WTC11 (cell line): ENCODE measurements around the gene ALK. TPM values are rescaled to one million over a fixed set of nuclear protein-coding genes. Genes with fewer than 3 reads are reported as not detected.

Source experiments
- ATAC-seq: fragments of 200-7000 bp; cut with Tn5 transposase; 2 replicates; pipeline ENCODE4 v1.10.0; 2021; ENCODE audit warnings: mild to moderate bottlenecking, moderate library complexity
- CTCF ChIA-PET: fragments of 300-600 bp; sonication (Branson Sonifier 250); formaldehyde crosslinking; loops from one replicate; lab custom pipeline; 2021; ENCODE audit warnings: antibody characterized with exemption; lab: Charles Lee
- POLR2A ChIA-PET: fragments of 350-600 bp; sonication (Branson Sonifier 250); formaldehyde crosslinking; loops from one replicate; lab custom pipeline; 2021; ENCODE audit warnings: antibody characterized with exemption; lab: Charles Lee
- DNase-seq: peaks from one replicate; pipeline ENCODE4 v3.0.0; 2021; ENCODE audit warnings: low spot score
- H3K27ac Mint-ChIP-seq: 2 replicates; pipeline ENCODE4 v1.8.0; 2021; ENCODE audit warnings: mixed read lengths
- H3K27me3 Mint-ChIP-seq: 2 replicates; pipeline ENCODE4 v1.8.0; 2021; ENCODE audit warnings: low read depth, mild to moderate bottlenecking, moderate library complexity, mixed read lengths
- H3K36me3 Mint-ChIP-seq: 2 replicates; pipeline ENCODE4 v1.8.0; 2021; ENCODE audit warnings: mixed read lengths
- H3K4me1 Mint-ChIP-seq: 2 replicates; pipeline ENCODE4 v1.8.0; 2022; ENCODE audit warnings: mixed read lengths
- H3K4me3 Mint-ChIP-seq: 2 replicates; pipeline ENCODE4 v1.8.0; 2021; ENCODE audit warnings: mild to moderate bottlenecking, moderate library complexity, mixed read lengths
- H3K9me3 Mint-ChIP-seq: 2 replicates; pipeline ENCODE4 v1.8.0; 2021; ENCODE audit warnings: mixed read lengths
- ATF1 ChIP-seq: sonication (generic); formaldehyde crosslinking; IDR thresholded peaks from 2 replicates; pipeline ENCODE4 v1.8.1; 2023; ENCODE audit warnings: mild to moderate bottlenecking, moderate library complexity, missing genetic modification reagents
- CREM ChIP-seq: sonication (generic); formaldehyde crosslinking; IDR thresholded peaks from 2 replicates; pipeline ENCODE4 v1.8.1; 2022; ENCODE audit warnings: mild to moderate bottlenecking, missing genetic modification reagents, moderate library complexity
- FOXK1 ChIP-seq: sonication (generic); formaldehyde crosslinking; IDR thresholded peaks from 2 replicates; pipeline ENCODE4 v1.8.0; 2022; ENCODE audit warnings: mild to moderate bottlenecking, moderate library complexity, missing genetic modification reagents
- IRF2 ChIP-seq: sonication (generic); formaldehyde crosslinking; IDR thresholded peaks from 2 replicates; pipeline ENCODE4 v1.8.0; 2022; ENCODE audit warnings: low read depth, missing genetic modification reagents, borderline replicate concordance
- KAT7 ChIP-seq: sonication (generic); formaldehyde crosslinking; IDR thresholded peaks from 2 replicates; pipeline ENCODE4 v1.8.1; 2023; ENCODE audit warnings: missing genetic modification reagents, mild to moderate bottlenecking, borderline replicate concordance
- TEAD1 ChIP-seq: sonication (generic); formaldehyde crosslinking; IDR thresholded peaks from 2 replicates; pipeline ENCODE4 v1.8.0; 2022; ENCODE audit warnings: mild to moderate bottlenecking, missing genetic modification reagents
- TEAD4 ChIP-seq: sonication (generic); formaldehyde crosslinking; IDR thresholded peaks from 2 replicates; pipeline ENCODE4 v1.8.0; 2022; ENCODE audit warnings: mild to moderate bottlenecking, missing genetic modification reagents
- ZNF232 ChIP-seq: sonication (generic); formaldehyde crosslinking; IDR thresholded peaks from 2 replicates; pipeline ENCODE4 v1.8.0; 2022; ENCODE audit warnings: mild to moderate bottlenecking, missing genetic modification reagents
- ZNF317 ChIP-seq: sonication (generic); formaldehyde crosslinking; IDR thresholded peaks from 2 replicates; pipeline ENCODE4 v1.8.1; 2023; ENCODE audit warnings: low read depth, mild to moderate bottlenecking, moderate library complexity, missing genetic modification reagents, borderline replicate concordance
- ZNF416 ChIP-seq: fragments of 250-450 bp; sonication (Bioruptor Pico); IDR thresholded peaks from 2 replicates; pipeline ENCODE4 v1.9.0; 2021; ENCODE audit warnings: mild to moderate bottlenecking, inconsistent platforms
- total RNA-seq: library from RNA; stranded (reverse); gene quantifications from 3 replicates; pipeline ENCODE4 v1.2.3, GENCODE V29; 2021
- TF ChIP-seq, protein P1 (sequence below): sonication (generic); formaldehyde crosslinking; IDR thresholded peaks from 2 replicates; pipeline ENCODE4 v1.8.0; 2023; ENCODE audit warnings: missing genetic modification reagents, mild to moderate bottlenecking, borderline replicate concordance
- TF ChIP-seq, protein P2 (sequence below): fragments of 250-450 bp; sonication (Bioruptor Pico); IDR thresholded peaks from 2 replicates; pipeline ENCODE4 v1.9.0; 2021; ENCODE audit warnings: mild to moderate bottlenecking
- TF ChIP-seq, protein P3 (sequence below): sonication (generic); formaldehyde crosslinking; IDR thresholded peaks from 2 replicates; pipeline ENCODE4 v1.8.0; 2022; ENCODE audit warnings: mild to moderate bottlenecking, missing genetic modification reagents
- TF ChIP-seq, protein P4 (sequence below): sonication (generic); formaldehyde crosslinking; IDR thresholded peaks from 2 replicates; pipeline ENCODE4 v1.8.1; 2023; ENCODE audit warnings: mild to moderate bottlenecking, missing genetic modification reagents, moderate library complexity
- TF ChIP-seq, protein P5 (sequence below): fragments of 250-450 bp; sonication (Bioruptor Pico); conservative IDR thresholded peaks from 2 replicates; pipeline ENCODE4 v1.9.0; 2021; ENCODE audit warnings: mild to moderate bottlenecking
- TF ChIP-seq, protein P6 (sequence below): sonication (generic); formaldehyde crosslinking; IDR thresholded peaks from 2 replicates; pipeline ENCODE4 v1.8.1; 2023; ENCODE audit warnings: mild to moderate bottlenecking, missing genetic modification reagents

Gene ALK
- total RNA-seq, 1 experiment from 2014 or later, result not detected

DNA sequence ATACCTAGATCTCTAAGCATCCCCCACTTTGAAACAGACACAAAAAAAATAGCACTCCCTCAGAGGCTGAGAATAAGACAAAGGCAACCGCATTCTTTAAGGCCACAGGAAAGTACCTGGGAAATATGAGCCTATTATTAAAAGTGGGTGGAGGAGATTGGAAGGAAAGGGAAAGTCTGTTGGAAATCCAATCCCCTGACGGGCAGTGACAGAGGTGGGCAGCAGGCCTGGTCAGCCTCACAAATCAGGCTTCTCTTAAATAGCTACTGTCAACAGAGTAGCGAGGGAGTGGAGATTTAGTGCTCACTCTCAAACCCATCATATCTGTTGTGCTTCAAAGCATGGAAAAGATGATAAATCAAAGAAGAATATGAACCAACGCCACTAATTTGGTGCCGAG lies 324.4 kb downstream of the ALK start:
- CTCF ChIA-PET, result no interaction called here
- TF ChIP-seq, protein P1, sequence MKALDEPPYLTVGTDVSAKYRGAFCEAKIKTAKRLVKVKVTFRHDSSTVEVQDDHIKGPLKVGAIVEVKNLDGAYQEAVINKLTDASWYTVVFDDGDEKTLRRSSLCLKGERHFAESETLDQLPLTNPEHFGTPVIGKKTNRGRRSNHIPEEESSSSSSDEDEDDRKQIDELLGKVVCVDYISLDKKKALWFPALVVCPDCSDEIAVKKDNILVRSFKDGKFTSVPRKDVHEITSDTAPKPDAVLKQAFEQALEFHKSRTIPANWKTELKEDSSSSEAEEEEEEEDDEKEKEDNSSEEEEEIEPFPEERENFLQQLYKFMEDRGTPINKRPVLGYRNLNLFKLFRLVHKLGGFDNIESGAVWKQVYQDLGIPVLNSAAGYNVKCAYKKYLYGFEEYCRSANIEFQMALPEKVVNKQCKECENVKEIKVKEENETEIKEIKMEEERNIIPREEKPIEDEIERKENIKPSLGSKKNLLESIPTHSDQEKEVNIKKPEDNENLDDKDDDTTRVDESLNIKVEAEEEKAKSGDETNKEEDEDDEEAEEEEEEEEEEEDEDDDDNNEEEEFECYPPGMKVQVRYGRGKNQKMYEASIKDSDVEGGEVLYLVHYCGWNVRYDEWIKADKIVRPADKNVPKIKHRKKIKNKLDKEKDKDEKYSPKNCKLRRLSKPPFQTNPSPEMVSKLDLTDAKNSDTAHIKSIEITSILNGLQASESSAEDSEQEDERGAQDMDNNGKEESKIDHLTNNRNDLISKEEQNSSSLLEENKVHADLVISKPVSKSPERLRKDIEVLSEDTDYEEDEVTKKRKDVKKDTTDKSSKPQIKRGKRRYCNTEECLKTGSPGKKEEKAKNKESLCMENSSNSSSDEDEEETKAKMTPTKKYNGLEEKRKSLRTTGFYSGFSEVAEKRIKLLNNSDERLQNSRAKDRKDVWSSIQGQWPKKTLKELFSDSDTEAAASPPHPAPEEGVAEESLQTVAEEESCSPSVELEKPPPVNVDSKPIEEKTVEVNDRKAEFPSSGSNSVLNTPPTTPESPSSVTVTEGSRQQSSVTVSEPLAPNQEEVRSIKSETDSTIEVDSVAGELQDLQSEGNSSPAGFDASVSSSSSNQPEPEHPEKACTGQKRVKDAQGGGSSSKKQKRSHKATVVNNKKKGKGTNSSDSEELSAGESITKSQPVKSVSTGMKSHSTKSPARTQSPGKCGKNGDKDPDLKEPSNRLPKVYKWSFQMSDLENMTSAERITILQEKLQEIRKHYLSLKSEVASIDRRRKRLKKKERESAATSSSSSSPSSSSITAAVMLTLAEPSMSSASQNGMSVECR (CRISPR knock-in tag), result no peak
- TF ChIP-seq ZNF317 (CRISPR knock-in tag) (no peak), FOXK1 (CRISPR knock-in tag) (no peak), CREM (CRISPR knock-in tag) (no peak), KAT7 (CRISPR knock-in tag) (no peak), ATF1 (CRISPR knock-in tag) (no peak), ZNF416 (CRISPR knock-in tag) (no peak), ZNF232 (CRISPR knock-in tag) (no peak), TEAD1 (CRISPR knock-in tag) (no peak), IRF2 (CRISPR knock-in tag) (no peak), TEAD4 (CRISPR knock-in tag) (no peak)
- TF ChIP-seq, protein P2, sequence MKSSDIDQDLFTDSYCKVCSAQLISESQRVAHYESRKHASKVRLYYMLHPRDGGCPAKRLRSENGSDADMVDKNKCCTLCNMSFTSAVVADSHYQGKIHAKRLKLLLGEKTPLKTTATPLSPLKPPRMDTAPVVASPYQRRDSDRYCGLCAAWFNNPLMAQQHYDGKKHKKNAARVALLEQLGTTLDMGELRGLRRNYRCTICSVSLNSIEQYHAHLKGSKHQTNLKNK, result no peak
- TF ChIP-seq, protein P3, sequence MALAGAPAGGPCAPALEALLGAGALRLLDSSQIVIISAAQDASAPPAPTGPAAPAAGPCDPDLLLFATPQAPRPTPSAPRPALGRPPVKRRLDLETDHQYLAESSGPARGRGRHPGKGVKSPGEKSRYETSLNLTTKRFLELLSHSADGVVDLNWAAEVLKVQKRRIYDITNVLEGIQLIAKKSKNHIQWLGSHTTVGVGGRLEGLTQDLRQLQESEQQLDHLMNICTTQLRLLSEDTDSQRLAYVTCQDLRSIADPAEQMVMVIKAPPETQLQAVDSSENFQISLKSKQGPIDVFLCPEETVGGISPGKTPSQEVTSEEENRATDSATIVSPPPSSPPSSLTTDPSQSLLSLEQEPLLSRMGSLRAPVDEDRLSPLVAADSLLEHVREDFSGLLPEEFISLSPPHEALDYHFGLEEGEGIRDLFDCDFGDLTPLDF, result no peak
- TF ChIP-seq, protein P4, sequence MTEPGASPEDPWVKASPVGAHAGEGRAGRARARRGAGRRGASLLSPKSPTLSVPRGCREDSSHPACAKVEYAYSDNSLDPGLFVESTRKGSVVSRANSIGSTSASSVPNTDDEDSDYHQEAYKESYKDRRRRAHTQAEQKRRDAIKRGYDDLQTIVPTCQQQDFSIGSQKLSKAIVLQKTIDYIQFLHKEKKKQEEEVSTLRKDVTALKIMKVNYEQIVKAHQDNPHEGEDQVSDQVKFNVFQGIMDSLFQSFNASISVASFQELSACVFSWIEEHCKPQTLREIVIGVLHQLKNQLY (CRISPR knock-in tag), result no peak
- TF ChIP-seq, protein P5, sequence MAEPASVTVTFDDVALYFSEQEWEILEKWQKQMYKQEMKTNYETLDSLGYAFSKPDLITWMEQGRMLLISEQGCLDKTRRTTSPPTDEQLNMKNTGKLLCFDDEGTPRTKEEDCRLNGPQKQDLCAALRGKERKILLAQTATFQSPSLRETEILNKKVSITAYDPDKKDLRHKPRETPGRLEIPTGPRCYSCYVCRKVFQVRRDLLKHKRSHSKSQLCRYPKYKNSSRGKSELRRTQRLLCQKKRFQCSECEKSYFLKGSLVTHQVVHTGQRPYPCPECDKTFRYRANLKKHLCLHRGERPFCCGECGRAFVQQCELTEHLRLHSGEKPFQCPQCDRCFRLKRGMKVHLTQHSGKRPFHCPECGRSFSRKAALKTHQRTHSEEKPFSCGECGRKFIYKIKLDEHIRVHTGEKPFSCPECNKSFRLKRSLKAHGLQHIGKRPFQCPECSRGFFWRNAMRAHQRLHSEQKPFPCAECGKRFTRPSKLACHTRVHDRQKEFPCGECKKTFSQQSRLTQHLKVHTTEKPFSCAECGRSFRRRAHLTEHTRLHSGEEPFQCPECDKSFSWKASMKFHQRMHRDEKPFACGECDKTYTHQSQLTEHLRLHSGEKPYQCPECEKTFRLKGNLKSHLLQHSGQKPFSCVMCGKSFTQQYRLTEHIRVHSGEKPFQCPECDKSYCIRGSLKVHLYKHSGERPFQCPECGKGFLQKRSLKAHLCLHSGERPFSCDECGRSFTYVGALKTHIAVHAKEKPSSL (CRISPR knock-in tag), result no peak
- TF ChIP-seq, protein P6, sequence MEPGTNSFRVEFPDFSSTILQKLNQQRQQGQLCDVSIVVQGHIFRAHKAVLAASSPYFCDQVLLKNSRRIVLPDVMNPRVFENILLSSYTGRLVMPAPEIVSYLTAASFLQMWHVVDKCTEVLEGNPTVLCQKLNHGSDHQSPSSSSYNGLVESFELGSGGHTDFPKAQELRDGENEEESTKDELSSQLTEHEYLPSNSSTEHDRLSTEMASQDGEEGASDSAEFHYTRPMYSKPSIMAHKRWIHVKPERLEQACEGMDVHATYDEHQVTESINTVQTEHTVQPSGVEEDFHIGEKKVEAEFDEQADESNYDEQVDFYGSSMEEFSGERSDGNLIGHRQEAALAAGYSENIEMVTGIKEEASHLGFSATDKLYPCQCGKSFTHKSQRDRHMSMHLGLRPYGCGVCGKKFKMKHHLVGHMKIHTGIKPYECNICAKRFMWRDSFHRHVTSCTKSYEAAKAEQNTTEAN (CRISPR knock-in tag), result no peak
- TF ChIP-seq, all 79 proteins: peak for 0
- Mint-ChIP-seq H3K4me1 (peaks cover 12% of the 10 kb centered on the region), H3K4me3 (no peak overlapping the region), H3K27ac (no peak overlapping the region), H3K9me3 (peaks cover 12% of the 10 kb centered on the region), H3K27me3 (no peaks in the 10 kb centered on the region; the same call in 1 of the 2 replicates), H3K36me3 (no peaks in the 10 kb centered on the region)
- DNase-seq (no peak), ATAC-seq (no peak)
- POLR2A ChIA-PET, result no interaction called here
